H1 (cell line): ENCODE measurements around the gene TUBGCP6.

Source experiments
- CHD1 ChIP-seq: IDR thresholded peaks from 2 replicates; pipeline ENCODE4 v1.6.1; 2012; ENCODE audit warnings: low read depth, low read length, improper control_type of control experiment
- CTCF ChIP-seq, 3 experiments: IDR thresholded peaks; 1 replicate in 2 of 3; 2 replicates in 1 of 3; pipeline versions ENCODE4 v1.5.1 to v1.6.1; 2011; ENCODE audit warnings: low read length in 3 of 3, mild to moderate bottlenecking in 3 of 3, inconsistent platforms in 2 of 3, low read depth in 1 of 3, moderate library complexity in 1 of 3; ENCODE audit not compliant: insufficient read depth in 1 of 3; ENCODE audit errors: control extremely low read depth in 1 of 3
- SRF ChIP-seq: IDR thresholded peaks from 2 replicates; pipeline ENCODE4 v1.6.1; 2011; ENCODE audit warnings: mild to moderate bottlenecking, low read depth, low read length, moderate library complexity
- YY1 ChIP-seq: IDR thresholded peaks from 2 replicates; pipeline ENCODE4 v1.6.1; 2011; ENCODE audit warnings: low read depth, mild to moderate bottlenecking, low read length

GRCh38 chr22:50278956-50279619, 34.3 kb upstream of the TUBGCP6 start:
- TF ChIP-seq CHD1 (no peak), YY1 (no peak), SRF (no peak), CTCF (IDR thresholded peaks at IDR 0.05; ENCODE audit: control extremely low read depth in 1 of 3, insufficient read depth in 1 of 3, low read depth in 1 of 3, low read length in 3 of 3) (no peak)
